ENCODE results near the gene GLCCI1. TPM values are rescaled to one million over a fixed set of nuclear protein-coding genes. Genes with fewer than 3 reads are reported as not detected.

The GLCCI1 gene
- total RNA-seq, 1 experiment from 2014 or later: 12.9 TPM

DNA sequence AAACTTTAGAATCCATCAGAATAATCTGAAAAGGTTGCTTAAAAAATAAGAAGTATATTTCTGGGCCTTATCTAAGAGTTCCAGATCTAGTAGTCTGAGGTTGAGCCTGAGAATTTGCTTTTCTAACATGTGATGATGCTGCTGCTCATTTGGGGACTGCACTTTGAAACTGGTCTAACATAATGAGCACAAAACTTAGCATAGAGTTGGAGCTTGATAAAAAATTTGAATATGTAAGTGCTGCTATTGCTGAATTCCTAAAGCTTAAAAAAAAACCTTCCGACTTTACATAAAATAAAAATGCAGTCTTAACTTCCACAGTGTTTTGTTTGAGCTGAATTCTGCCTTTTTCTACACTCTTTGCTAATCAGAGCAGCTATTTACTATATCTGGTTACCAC lies 48.8 kb downstream of the GLCCI1 start:
- TF ChIP-seq, protein P1, sequence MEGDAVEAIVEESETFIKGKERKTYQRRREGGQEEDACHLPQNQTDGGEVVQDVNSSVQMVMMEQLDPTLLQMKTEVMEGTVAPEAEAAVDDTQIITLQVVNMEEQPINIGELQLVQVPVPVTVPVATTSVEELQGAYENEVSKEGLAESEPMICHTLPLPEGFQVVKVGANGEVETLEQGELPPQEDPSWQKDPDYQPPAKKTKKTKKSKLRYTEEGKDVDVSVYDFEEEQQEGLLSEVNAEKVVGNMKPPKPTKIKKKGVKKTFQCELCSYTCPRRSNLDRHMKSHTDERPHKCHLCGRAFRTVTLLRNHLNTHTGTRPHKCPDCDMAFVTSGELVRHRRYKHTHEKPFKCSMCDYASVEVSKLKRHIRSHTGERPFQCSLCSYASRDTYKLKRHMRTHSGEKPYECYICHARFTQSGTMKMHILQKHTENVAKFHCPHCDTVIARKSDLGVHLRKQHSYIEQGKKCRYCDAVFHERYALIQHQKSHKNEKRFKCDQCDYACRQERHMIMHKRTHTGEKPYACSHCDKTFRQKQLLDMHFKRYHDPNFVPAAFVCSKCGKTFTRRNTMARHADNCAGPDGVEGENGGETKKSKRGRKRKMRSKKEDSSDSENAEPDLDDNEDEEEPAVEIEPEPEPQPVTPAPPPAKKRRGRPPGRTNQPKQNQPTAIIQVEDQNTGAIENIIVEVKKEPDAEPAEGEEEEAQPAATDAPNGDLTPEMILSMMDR (IDR thresholded peaks at IDR 0.05; ENCODE audit: unreplicated experiment): no peak
- intact Hi-C loops (cut with micrococcal nuclease; ENCODE audit: unreplicated experiment): no loop called here
- H3K4me3 Mint-ChIP-seq (ENCODE audit: low read depth, unreplicated experiment): no peak overlapping the region
- no peaks in the 10 kb centered on the region for H3K27me3 Mint-ChIP-seq (ENCODE audit: unreplicated experiment)
- no peak for DNase-seq
- no peaks in the 10 kb centered on the region for H3K36me3 Mint-ChIP-seq (ENCODE audit: insufficient read depth, unreplicated experiment)
- no peak overlapping the region for H3K27ac Mint-ChIP-seq (ENCODE audit: unreplicated experiment)
- no TSS peak for BruUV-seq (replicated peaks)
- no peaks in the 10 kb centered on the region for H3K4me1 Mint-ChIP-seq (ENCODE audit: low read depth, unreplicated experiment)
- no peaks in the 10 kb centered on the region for H3K9me3 Mint-ChIP-seq (ENCODE audit: low read depth, unreplicated experiment)
- CTCF ChIA-PET: no interaction called here

- intact Hi-C loops (cut with micrococcal nuclease; ENCODE audit: unreplicated experiment): no loop called here
- DNase-seq: no peak
- Mint-ChIP-seq H3K27ac (ENCODE audit: unreplicated experiment) (no peak overlapping the region), H3K27me3 (ENCODE audit: unreplicated experiment) (no peaks in the 10 kb centered on the region), H3K4me3 (ENCODE audit: low read depth, unreplicated experiment) (no peak overlapping the region), H3K4me1 (ENCODE audit: low read depth, unreplicated experiment) (no peaks in the 10 kb centered on the region), H3K36me3 (ENCODE audit: insufficient read depth, unreplicated experiment) (no peaks in the 10 kb centered on the region), H3K9me3 (ENCODE audit: low read depth, unreplicated experiment) (no peaks in the 10 kb centered on the region)
- TF ChIP-seq, protein P1 (IDR thresholded peaks at IDR 0.05; ENCODE audit: unreplicated experiment): no peak
- BruUV-seq (replicated peaks): no TSS peak
- CTCF ChIA-PET: no interaction called here
Observed at GRCh38 chr7:8018961-8019360, 50.4 kb downstream of the GLCCI1 start.

- Mint-ChIP-seq H3K27ac (ENCODE audit: unreplicated experiment) (no peak overlapping the region), H3K4me3 (ENCODE audit: low read depth, unreplicated experiment) (no peak overlapping the region), H3K4me1 (ENCODE audit: low read depth, unreplicated experiment) (no peaks in the 10 kb centered on the region), H3K9me3 (ENCODE audit: low read depth, unreplicated experiment) (peaks cover 9% of the 10 kb centered on the region), H3K27me3 (ENCODE audit: unreplicated experiment) (no peaks in the 10 kb centered on the region), H3K36me3 (ENCODE audit: insufficient read depth, unreplicated experiment) (no peaks in the 10 kb centered on the region)
- intact Hi-C loops (cut with micrococcal nuclease; ENCODE audit: unreplicated experiment): no loop called here
- no TSS peak for BruUV-seq (replicated peaks)
- CTCF ChIA-PET: interaction anchor here (0.6 kb wide), 1 partner anchor 813 kb away, joined by 4 read pairs; no protein-coding TSS in a partner anchor
- TF ChIP-seq, protein P1 (IDR thresholded peaks at IDR 0.05; ENCODE audit: unreplicated experiment): no peak
- no peak for DNase-seq
Observed at GRCh38 chr7:8022628-8023027, 54.0 kb downstream of the GLCCI1 start.

GRCh38 chr7:8035192-8035591 lies 66.6 kb downstream of the GLCCI1 start:
- H3K9me3 Mint-ChIP-seq (ENCODE audit: low read depth, unreplicated experiment): no peaks in the 10 kb centered on the region
- H3K27ac Mint-ChIP-seq (ENCODE audit: unreplicated experiment): no peak overlapping the region
- intact Hi-C loops (cut with micrococcal nuclease; ENCODE audit: unreplicated experiment): loop anchor here (5.0 to 10.0 kb wide), 2 partner anchors 130 to 438 kb away; no protein-coding TSS in a partner anchor
- CTCF ChIA-PET: interaction anchor here (0.6 to 2.1 kb wide), 15 partner anchors 16 to 619 kb away, joined by 3 to 14 read pairs (median 4); no protein-coding TSS in a partner anchor
- no peaks in the 10 kb centered on the region for H3K27me3 Mint-ChIP-seq (ENCODE audit: unreplicated experiment)
- DNase-seq: no peak
- H3K36me3 Mint-ChIP-seq (ENCODE audit: insufficient read depth, unreplicated experiment): no peaks in the 10 kb centered on the region
- peaks cover 16% of the 10 kb centered on the region for H3K4me1 Mint-ChIP-seq (ENCODE audit: low read depth, unreplicated experiment)
- TF ChIP-seq, protein P1 (IDR thresholded peaks at IDR 0.05; ENCODE audit: unreplicated experiment): no peak
- H3K4me3 Mint-ChIP-seq (ENCODE audit: low read depth, unreplicated experiment): no peak overlapping the region
- BruUV-seq (replicated peaks): no TSS peak

Data from Calu3 (cell line).